Gastrocnemius medialis (tissue), 4 donors: ENCODE data around the gene RNF6. TPM values are rescaled to one million over a fixed set of nuclear protein-coding genes. Genes with fewer than 3 reads are reported as not detected.
A peak's percentile ranks its signal among the peaks of the same experiment; 100 is the strongest.

Experiments
- ATAC-seq, 2 donors: fragments of 150-250 bp; one replicate each; pipeline ENCODE4 v1.9.1; 2016
- DNase-seq, 2 donors: peaks; one replicate each; pipeline ENCODE4 v3.0.0-alpha.2; 2019
- H3K27ac ChIP-seq, 4 donors: fragments of 200-600 bp; sonication (generic); 1 replicate in 1 of 4; 2 replicates in 3 of 4; pipeline ENCODE4 v1.5.1; 2016 to 2018; ENCODE audit warnings: mild to moderate bottlenecking in 2 of 4, moderate library complexity in 1 of 4
- H3K27me3 ChIP-seq, 3 donors: fragments of 200-600 bp; sonication (generic) in 2 of 3; 1 replicate in 1 of 3; 2 replicates in 2 of 3; pipeline versions ENCODE4 v1.5.1 to v1.6.0; 2016 to 2019; ENCODE audit warnings: mild to moderate bottlenecking in 1 of 3, moderate library complexity in 1 of 3
- H3K36me3 ChIP-seq, 2 donors: fragments of 200-600 bp; sonication (generic) in 1 of 2; one replicate each; pipeline ENCODE4 v1.5.1; 2017 to 2018
- H3K4me1 ChIP-seq, 2 donors: fragments of 200-600 bp; sonication (generic) in 1 of 2; one replicate each; pipeline ENCODE4 v1.5.1; 2016 to 2017; ENCODE audit warnings: mild to moderate bottlenecking in 2 of 2
- H3K4me3 ChIP-seq, 4 donors: fragments of 200-600 bp; sonication (generic) in 3 of 4; 1 replicate in 1 of 4; 2 replicates in 3 of 4; pipeline ENCODE4 v1.5.1; 2016 to 2019; ENCODE audit warnings: mild to moderate bottlenecking in 2 of 4
- H3K9me3 ChIP-seq, 3 donors: fragments of 200-600 bp; sonication (generic) in 2 of 3; 1 replicate in 1 of 3; 2 replicates in 2 of 3; pipeline ENCODE4 v1.5.1; 2016 to 2019
- CTCF ChIP-seq, 5 experiments: fragments of 450-650 bp in 3 of 5; fragments of 200-600 bp in 2 of 5; sonication (generic) in 2 of 5; IDR thresholded peaks in 4 of 5; conservative IDR thresholded peaks in 1 of 5; 1 replicate in 4 of 5; 2 replicates in 1 of 5; pipeline ENCODE4 v1.5.1; 2016 to 2019; ENCODE audit warnings: antibody characterized with exemption in 5 of 5, mild to moderate bottlenecking in 3 of 5, moderate library complexity in 3 of 5
- POLR2A ChIP-seq, 2 donors: fragments of 450-650 bp; IDR thresholded peaks; one replicate each; pipeline ENCODE4 v1.6.1; 2017; ENCODE audit warnings: antibody characterized with exemption in 2 of 2, mild to moderate bottlenecking in 2 of 2, moderate library complexity in 2 of 2
- in situ Hi-C, 4 donors: fragments of 200-750 bp; cut with MboI; loops; one replicate each; pipeline versions ENCODE4 v1.15.0 to v1.8.0; 2017; ENCODE audit warnings: low sequenced_read_pairs in 4 of 4
- intact Hi-C: fragments of 100-400 bp; cut with DNase I; formaldehyde crosslinking; loops from one replicate; pipeline ENCODE4 v1.15.1; 2023; ENCODE audit warnings: low total_unique reads
- total RNA-seq, 4 donors: library from RNA; depleted of rRNA; stranded (reverse); fragments of >200 nt; gene quantifications; one replicate each; pipeline versions ENCODE4 v1.1.0 to v1.2.3, GENCODE V29; 2016

RNF6 gene
- total RNA-seq, 4 donors from 2014 or later: 28.6 to 36.1 (median 32.2) TPM

DNA sequence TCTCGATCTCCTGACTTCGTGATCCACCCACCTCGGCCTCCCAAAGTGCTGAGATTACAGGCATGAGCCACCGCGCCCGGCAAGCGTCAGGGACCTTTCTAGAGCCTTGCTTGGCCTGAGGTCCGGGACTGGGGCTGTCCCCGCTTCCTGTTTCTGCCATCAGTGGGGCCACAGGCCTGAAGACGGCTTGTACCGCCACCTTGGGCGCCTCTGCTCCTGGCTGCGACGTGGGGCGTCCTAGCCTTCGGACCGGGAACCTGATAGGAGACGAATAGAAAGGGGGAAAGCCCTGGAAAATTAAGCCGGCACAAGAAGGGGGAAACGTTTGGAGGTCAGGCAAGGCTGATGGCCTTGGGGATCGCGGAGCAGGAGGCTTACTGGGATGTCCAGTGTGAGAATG, 35.1 kb downstream of the RNF6 start:
- ATAC-seq: no peak

DNA sequence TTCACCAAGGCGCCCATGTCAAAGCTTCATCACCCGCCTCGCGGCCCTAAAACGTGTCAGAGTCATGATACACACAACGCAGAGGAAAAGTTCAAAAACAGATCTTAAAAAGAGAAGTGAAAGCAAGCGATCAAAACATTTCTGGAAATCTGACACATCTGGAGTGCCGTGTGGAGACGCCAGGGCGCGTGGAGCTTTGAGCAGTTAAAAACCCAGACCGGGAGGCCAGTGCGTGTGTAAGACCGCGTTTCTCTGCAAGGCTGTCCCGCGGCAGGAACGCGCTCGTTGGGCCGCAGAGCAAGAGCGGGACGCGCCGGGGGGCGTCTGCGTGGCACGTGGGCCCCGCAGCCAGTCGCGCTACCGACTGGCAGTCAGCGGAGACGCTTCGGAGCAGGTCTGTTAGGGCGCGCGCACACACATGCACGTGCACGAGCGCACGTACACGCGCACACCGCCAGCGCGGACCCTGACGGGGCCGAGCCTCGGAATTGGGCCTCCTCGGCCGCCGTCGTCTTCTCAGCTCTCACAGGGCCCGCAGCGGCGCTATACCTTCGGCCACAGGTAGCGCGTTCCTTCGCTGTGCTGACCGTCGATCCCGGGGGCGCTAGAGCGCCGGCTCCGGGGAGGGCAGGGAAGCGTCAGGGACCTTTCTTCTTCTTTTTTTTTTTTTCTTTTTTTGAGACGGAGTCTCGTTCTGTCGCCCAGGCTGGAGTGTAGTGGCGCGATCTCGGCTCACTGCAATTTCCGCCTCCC, 35.8 kb downstream of the RNF6 start:
- peak; percentile 85 to 87 for ATAC-seq
- H3K4me3 ChIP-seq: peak overlapping the region; percentile 67 to 86 (median 80)
- intact Hi-C loops (loop anchor here (1.0 to 5.0 kb wide), 5 partner anchors 35 to 371 kb away; partner anchors contain the start of genes CDK8 and WASF3), in situ Hi-C loops (loop anchor here (5.0 to 25.0 kb wide), 5 partner anchors 309 to 751 kb away; no protein-coding TSS in a partner anchor)
- H3K9me3 ChIP-seq: no peaks in the 10 kb centered on the region
- no peaks in the 10 kb centered on the region for H3K27me3 ChIP-seq
- H3K36me3 ChIP-seq: no peaks in the 10 kb centered on the region
- peak overlapping the region; percentile 73 to 86 (median 80) for H3K27ac ChIP-seq
- DNase-seq: peak; percentile 71 to 83
- no peak for TF ChIP-seq POLR2A (IDR thresholded peaks at IDR 0.05)
- TF ChIP-seq CTCF (IDR thresholded peaks at IDR 0.05 in 4 of 5, conservative IDR thresholded peaks at IDR 0.05 in 1 of 5): peak in 4 of 5 experiments; percentile 29 to 61 (median 44)
- H3K4me1 ChIP-seq: peaks cover 0 to 7% of the 10 kb centered on the region in 2 donors

More for the DNA sequence above, 35.1 kb downstream of the RNF6 start:
- Histone ChIP-seq H3K36me3 (no peaks in the 10 kb centered on the region), H3K4me3 (peak overlapping the region; percentile 67 to 86 (median 80)), H3K27me3 (no peaks in the 10 kb centered on the region), H3K4me1 (peaks cover 0 to 7% of the 10 kb centered on the region in 2 donors), H3K27ac (peak overlapping the region; percentile 73 to 86 (median 80)), H3K9me3 (no peaks in the 10 kb centered on the region)
- intact Hi-C loops: loop anchor here (1.0 to 5.0 kb wide), 5 partner anchors 34 to 370 kb away; partner anchors contain the start of genes CDK8 and WASF3
- in situ Hi-C loops: loop anchor here (5.0 to 25.0 kb wide), 5 partner anchors 308 to 750 kb away; no protein-coding TSS in a partner anchor
- TF ChIP-seq CTCF (IDR thresholded peaks at IDR 0.05 in 4 of 5, conservative IDR thresholded peaks at IDR 0.05 in 1 of 5) (no peak), POLR2A (IDR thresholded peaks at IDR 0.05) (no peak)
- DNase-seq: no peak

DNA sequence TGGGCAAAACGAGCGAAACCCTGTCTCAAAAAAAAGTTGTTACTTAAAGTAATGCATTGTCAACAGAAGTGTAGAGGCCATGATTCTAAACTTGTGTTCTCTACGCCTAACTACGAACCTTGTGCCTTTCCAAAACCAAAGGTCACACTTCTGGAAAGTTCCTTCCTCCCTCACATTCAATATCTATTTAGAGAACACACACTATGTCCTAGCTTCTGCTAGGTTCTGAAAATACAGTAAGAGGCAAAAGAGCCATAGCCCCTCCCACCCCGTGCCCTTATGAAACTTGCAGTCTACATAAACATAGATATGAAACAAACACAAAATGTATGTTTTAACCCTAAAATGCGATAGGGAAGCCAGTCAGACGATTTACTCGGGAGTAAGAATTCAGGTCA, 36.4 kb downstream of the RNF6 start:
- peak; percentile 18 to 31 for ATAC-seq
- H3K4me1 ChIP-seq: peaks cover 0 to 7% of the 10 kb centered on the region in 2 donors
- H3K27ac ChIP-seq: peak overlapping the region; percentile 73 to 86 (median 80)
- in situ Hi-C loops (loop anchor here (5.0 to 25.0 kb wide), 5 partner anchors 309 to 752 kb away; no protein-coding TSS in a partner anchor), intact Hi-C loops (loop anchor here (1.0 to 5.0 kb wide), 5 partner anchors 36 to 372 kb away; partner anchors contain the start of genes CDK8 and WASF3)
- no peaks in the 10 kb centered on the region for H3K9me3 ChIP-seq
- no peaks in the 10 kb centered on the region for H3K27me3 ChIP-seq
- no peaks in the 10 kb centered on the region for H3K36me3 ChIP-seq
- H3K4me3 ChIP-seq: peak overlapping the region; percentile 67 to 86 (median 80)
- no peak for DNase-seq
- TF ChIP-seq POLR2A (IDR thresholded peaks at IDR 0.05) (no peak), CTCF (IDR thresholded peaks at IDR 0.05 in 4 of 5, conservative IDR thresholded peaks at IDR 0.05 in 1 of 5) (no peak)

GRCh38 chr13:26184791-26185250, 37.3 kb downstream of the RNF6 start:
- H3K4me1 ChIP-seq: peaks cover 0 to 7% of the 10 kb centered on the region in 2 donors
- no peaks in the 10 kb centered on the region for H3K27me3 ChIP-seq
- no peaks in the 10 kb centered on the region for H3K36me3 ChIP-seq
- no peak overlapping the region for H3K27ac ChIP-seq
- ATAC-seq: peak; percentile 48 to 60
- no peak for TF ChIP-seq POLR2A (IDR thresholded peaks at IDR 0.05)
- peak; percentile 75 to 89 (median 78) for TF ChIP-seq CTCF (IDR thresholded peaks at IDR 0.05 in 4 of 5, conservative IDR thresholded peaks at IDR 0.05 in 1 of 5)
- no peak overlapping the region for H3K4me3 ChIP-seq
- peak in 1 of 2 donors; percentile 48 for DNase-seq
- no peaks in the 10 kb centered on the region for H3K9me3 ChIP-seq
- intact Hi-C loops: loop anchor here (1.0 to 5.0 kb wide), 5 partner anchors 67 to 513 kb away; partner anchors contain the start of gene CDK8
- in situ Hi-C loops: loop anchor here (5.0 to 25.0 kb wide), 8 partner anchors 302 to 752 kb away; no protein-coding TSS in a partner anchor
